GM21381 (cell line): Measurements from ENCODE around the gene LRP2.
"Not testable (repeated sequence)": the region's sequence is repeated elsewhere in the genome, so short reads cannot be mapped to it uniquely, and the experiment has no call there.

Source experiments
- ATAC-seq: cut with Tn5 transposase; IDR thresholded peaks from one replicate; pipeline ENCODE4 v1.9.1; 2021; ENCODE audit warnings: mild to moderate bottlenecking, moderate library complexity; ENCODE audit not compliant: unreplicated experiment

LRP2 gene

DNA sequence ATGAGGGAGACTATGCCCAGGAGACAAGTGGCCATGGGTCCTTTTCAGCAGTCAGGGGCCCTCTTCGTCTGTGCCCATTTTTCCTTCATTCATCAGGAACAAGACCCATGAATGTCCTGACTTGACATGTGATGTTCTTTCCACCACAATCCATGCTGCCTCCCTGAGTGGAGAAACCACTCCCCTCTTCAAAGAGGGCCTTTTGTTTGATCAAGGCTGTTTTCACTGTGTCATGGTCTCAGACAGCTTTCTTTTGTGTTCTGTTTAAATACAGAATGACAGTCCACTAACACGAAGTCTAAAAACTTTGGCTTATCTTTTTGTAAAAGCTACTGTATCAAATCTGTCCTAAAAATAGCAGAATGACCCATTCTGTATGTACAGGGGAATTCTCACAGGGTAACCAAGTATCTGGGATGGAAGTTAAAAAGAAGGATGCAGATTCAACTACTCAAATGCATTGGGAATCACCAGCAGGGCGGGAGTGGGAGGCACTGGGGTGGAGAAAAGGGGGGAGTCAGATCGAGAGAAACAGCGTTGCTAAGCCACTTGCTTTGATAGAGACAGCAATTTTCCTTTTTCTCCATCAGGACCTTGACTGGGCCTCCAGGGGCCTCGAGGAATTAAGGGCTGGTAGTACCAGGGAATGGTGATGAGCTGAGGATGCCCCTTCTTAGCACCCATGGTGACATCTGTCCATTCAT is 13.9 kb downstream of the LRP2 start:
- no peak for ATAC-seq

GRCh38 chr2:169345486-169346437 is 16.6 kb downstream of the LRP2 start:
- no peak for ATAC-seq

- no peak for ATAC-seq
These were observed 17.4 kb downstream of the LRP2 start for GRCh38 chr2:169344736-169345485.

- no peak for ATAC-seq
These were observed 19.1 kb downstream of the LRP2 start for GRCh38 chr2:169343202-169343601.

DNA sequence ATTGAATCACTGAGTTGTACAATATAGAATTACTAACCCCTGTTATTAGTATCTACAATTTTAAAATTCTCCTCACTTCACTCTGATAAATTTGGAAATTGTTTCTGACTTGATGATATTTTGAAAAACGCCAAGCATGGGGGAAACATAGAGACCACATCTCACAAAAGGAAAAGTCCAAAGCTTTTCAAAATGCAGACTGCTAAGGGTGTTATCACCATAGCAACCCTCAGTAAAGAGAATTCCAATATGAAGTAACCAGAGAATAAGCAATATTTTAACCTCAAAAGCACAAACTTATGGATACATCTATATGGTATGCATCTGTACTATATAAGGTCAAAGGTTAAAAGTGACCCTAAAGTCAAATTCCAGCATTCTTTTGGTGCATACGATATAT is 22.7 kb downstream of the LRP2 start:
- ATAC-seq = no peak

DNA sequence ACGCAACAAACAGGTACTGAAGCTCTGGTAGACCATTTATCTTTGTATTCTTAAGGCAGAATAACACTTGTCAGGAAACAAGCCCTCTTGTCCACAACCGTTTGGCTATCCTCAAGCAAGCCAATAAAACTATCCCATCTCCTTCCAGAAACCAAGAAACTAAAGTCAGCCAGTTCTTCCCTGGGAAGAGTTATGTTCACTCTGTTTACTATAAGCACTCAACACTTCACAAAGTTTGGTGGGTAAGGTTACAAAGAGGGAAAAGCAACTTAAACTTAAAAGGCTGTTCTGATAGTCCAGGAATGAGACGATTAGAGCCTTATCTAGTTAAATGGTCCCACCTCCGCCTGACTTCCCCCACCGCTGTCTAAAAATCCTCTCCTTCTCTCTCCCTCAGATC is 25.6 kb downstream of the LRP2 start:
- ATAC-seq = no peak

- ATAC-seq = no peak
These were observed 31.7 kb downstream of the LRP2 start for GRCh38 chr2:169330555-169331198.

- no peak for ATAC-seq
These were observed 32.4 kb downstream of the LRP2 start for GRCh38 chr2:169329688-169330554.

DNA sequence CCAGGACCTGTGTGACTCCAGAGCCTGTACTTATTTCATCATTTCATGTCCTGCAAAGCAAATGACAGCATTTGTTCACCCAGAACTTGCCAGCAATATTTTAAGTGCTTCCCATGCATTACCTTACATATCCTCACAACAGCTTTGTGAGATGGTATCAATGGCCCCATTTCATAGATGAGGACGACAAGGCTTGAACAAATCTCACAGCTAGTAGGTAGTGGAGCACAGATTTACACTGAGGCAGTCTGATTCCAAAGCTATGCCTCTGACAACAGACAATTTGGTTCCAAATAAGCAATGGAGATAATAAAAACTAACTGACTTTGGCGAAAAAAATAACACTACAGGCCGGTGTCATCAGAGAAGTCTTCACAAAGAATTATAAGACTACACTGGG is 33.5 kb downstream of the LRP2 start:
- ATAC-seq = no peak

- not testable (repeated sequence) for ATAC-seq
These were observed 34.5 kb downstream of the LRP2 start for GRCh38 chr2:169327837-169328236.

DNA sequence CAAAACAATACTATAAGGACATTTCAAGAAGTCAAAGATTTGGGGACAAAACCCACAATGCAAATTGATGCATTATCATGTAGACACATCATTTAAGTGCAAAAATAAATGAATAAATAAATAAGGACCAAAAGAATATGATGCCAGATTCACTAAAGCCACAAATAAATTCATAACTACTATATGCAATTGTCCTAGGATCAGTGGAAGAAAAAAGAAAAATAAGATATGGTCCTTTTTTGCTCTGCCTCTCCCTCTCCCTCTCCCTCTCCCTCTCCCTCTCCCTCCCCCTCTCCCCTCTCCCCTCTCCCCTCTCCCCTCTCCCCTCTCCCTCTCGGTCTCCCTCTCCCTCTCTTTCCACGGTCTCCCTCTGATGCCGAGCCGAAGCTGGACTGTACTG is 36.4 kb downstream of the LRP2 start:
- ATAC-seq = not testable (repeated sequence)

DNA sequence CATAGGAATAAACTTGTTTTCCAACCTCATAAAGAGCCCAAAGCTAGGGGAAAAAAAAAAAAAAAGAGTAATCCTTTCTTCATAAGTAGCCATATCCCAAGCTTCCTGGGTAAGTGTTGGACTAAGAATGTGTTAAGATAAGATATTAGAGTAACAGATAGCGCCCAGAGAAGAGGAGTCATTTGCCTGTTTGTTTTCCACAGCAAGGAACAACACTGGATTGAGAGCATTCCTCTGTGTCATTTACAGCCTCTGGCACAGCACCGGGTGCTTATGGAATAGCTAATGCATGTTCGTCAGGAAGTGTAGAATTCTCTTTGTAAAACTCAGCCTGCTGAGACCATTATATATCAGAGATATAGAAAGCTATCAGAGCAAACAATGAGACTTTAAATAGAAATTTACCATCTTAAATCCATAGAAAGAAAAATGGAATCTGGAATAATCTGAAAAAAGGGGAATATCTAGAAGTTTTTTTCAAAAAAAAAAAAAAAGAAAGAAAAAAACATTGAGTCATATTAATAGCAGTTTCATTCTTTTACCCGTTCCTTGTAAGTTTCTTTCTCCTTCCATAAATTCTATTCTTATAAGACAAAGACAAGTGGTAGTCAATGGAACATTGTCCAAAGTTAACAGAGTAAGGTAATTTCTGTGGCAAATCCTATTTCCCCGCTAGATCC is 37.6 kb downstream of the LRP2 start:
- no peak for ATAC-seq

- no peak for ATAC-seq
These were observed 38.5 kb downstream of the LRP2 start for GRCh38 chr2:169323841-169324240.

DNA sequence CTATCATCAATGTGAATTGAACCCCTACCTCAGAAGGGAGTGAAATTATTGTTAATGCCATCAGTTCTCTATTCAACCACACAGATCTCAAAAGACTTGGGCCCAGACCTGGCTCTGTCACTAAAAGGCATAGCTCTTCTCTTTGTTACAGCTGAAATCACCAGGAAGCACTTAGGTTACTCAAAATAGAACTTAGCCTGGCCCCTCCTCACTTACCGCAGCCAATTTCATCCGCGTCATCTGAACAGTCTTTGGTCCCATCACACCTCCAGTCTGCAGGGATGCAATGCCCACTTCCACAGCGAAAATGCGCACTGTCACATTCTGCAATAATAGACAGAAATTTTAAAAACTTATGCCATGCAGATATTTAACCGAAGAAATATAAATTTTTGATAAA is 41.8 kb downstream of the LRP2 start:
- ATAC-seq = no peak

DNA sequence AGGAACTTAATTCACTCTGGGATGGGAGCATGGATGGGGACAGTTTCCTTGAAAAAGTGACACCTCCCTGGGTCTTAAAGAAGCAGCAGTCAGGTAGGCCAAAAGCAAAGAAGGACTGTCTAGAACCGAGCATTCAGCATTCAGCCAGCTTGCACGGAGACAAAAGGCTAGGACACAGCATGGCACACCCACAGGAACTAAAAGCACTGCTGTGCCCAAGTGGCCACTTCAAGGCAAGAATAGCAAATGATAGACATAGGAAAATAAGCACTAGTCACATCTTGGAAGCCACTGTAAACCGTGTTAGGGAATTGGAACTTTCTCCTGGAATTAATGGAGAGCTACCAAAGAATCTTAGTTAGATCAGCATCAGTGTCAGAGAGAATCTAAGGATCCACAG is 47.0 kb downstream of the LRP2 start:
- no peak for ATAC-seq

GRCh38 chr2:169308349-169308748 is 54.0 kb downstream of the LRP2 start:
- not testable (repeated sequence) for ATAC-seq

GRCh38 chr2:169304689-169305088 is 57.6 kb downstream of the LRP2 start:
- not testable (repeated sequence) for ATAC-seq

DNA sequence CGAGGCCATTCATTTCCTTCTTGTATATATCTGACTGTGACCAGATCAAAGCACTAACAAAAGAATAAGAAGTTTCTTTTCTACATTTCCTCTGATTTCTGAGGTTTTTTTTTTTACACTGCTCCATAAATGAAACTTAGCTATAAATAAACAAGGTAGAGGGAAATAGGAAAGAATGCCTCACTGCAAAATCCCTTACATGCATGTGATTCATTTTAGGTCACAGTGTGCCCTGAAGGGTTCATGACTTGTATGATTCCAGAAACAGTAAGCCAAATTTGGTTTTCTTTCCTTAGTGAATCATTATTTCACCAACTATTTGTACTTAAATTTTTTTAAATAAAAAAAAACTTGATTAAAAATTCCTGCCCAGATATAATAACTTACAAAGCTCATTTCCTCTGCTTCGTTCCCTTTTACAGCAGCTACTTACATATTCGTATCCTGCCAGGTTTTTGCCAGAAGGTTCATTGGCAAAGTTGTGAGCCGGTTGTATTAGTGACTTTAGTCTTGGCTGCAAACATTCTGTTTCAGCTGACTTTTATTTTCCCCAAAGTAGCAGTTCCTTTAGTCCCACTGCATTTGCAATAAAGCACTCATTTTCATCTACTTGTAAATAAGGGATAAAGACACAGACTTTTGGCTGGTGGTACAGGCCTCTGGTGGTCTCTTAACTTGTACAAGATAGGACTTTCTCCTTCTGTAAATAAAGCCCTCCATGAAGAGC is 58.6 kb downstream of the LRP2 start:
- no peak for ATAC-seq

- no peak for ATAC-seq
These were observed 60.0 kb downstream of the LRP2 start for GRCh38 chr2:169302364-169302763.
